Lung (tissue), 12 donors: ENCODE measurements around the gene TTC39C. TPM values are rescaled to one million over a fixed set of nuclear protein-coding genes. Genes with fewer than 3 reads are reported as not detected.
"Not testable (repeated sequence)": the region's sequence is repeated elsewhere in the genome, so short reads cannot be mapped to it uniquely, and the experiment has no call there.

Experiments used
- ATAC-seq: fragments of 200-7000 bp; cut with Tn5 transposase; one replicate; pipeline ENCODE4 v1.9.1; 2020; ENCODE audit warnings: moderate number of reproducible peaks; ENCODE audit not compliant: insufficient read depth, low FRiP score
- DNase-seq, 3 donors: peaks; one replicate each; pipeline ENCODE4 v3.0.0-alpha.2; 2013 to 2017
- H3K27ac ChIP-seq, 2 donors: one replicate each; pipeline ENCODE4 v1.5.1; 2013; ENCODE audit warnings: mild to moderate bottlenecking in 2 of 2, moderate library complexity in 2 of 2, control low read depth in 1 of 2, inconsistent platforms in 1 of 2, low read depth in 1 of 2, low read length in 1 of 2
- H3K27me3 ChIP-seq, 3 donors: one replicate each; pipeline ENCODE4 v1.5.1; 2013; ENCODE audit warnings: low read length in 2 of 3; ENCODE audit not compliant: control insufficient read depth in 3 of 3, insufficient read depth in 3 of 3
- H3K36me3 ChIP-seq, 4 donors: one replicate each; pipeline ENCODE4 v1.5.1; 2013; ENCODE audit warnings: low read length in 4 of 4, mild to moderate bottlenecking in 1 of 4, moderate library complexity in 1 of 4; ENCODE audit not compliant: control insufficient read depth in 4 of 4, insufficient read depth in 4 of 4
- H3K4me1 ChIP-seq, 5 donors: one replicate each; pipeline ENCODE4 v1.5.1; 2013; ENCODE audit warnings: low read length in 5 of 5, mild to moderate bottlenecking in 2 of 5, moderate library complexity in 1 of 5; ENCODE audit not compliant: control insufficient read depth in 5 of 5, insufficient read depth in 5 of 5
- H3K4me3 ChIP-seq: one replicate; pipeline ENCODE4 v1.5.1; 2013; ENCODE audit warnings: mild to moderate bottlenecking, control low read depth, moderate library complexity
- H3K9ac ChIP-seq, 2 donors: one replicate each; pipeline ENCODE4 v1.5.1; 2013; ENCODE audit warnings: low read length in 2 of 2, control low read depth in 1 of 2; ENCODE audit not compliant: insufficient read depth in 1 of 2
- H3K9me3 ChIP-seq, 4 donors: one replicate each; pipeline ENCODE4 v1.5.1; 2013; ENCODE audit warnings: low read length in 3 of 4, mild to moderate bottlenecking in 1 of 4, moderate library complexity in 1 of 4; ENCODE audit not compliant: control insufficient read depth in 4 of 4, insufficient read depth in 3 of 4
- WGBS, 2 donors: extraction: QIAGEN DNeasy Blood & Tissue Kit; methylation state at CpG; one replicate each; pipeline ENCODE4 v1.1.7; 2013; 5-methylcytosine and 5-hydroxymethylcytosine counted together
- polyA plus RNA-seq, 2 donors: library from polyadenylated mRNA; stranded (reverse); fragments of 200-250 nt; gene quantifications; one replicate each; pipeline ENCODE4 v1.2.1, GENCODE V29; 2013
- total RNA-seq, 2 donors: library from RNA; depleted of rRNA in 1 of 2; stranded (reverse); fragments of >200 nt in 1 of 2; gene quantifications; one replicate each; pipeline ENCODE4 v1.2.1, GENCODE V29; 2014 to 2021
- TF ChIP-seq, protein P1 (sequence below): IDR thresholded peaks from 2 replicates; pipeline ENCODE4 v1.5.1; 2012; ENCODE audit warnings: mild to moderate bottlenecking; ENCODE audit errors: control extremely low read depth, extremely low read depth
- donor health status: control.
- donor health status: control.
- donor health status: Bipolar disorder and iron deficiency.
- donor health status: healthy.
- donor health status: DM: yes; HTN: yes; CAD: no.

TTC39C gene
- total and polyA plus RNA-seq, 4 donors: 6.0 to 33.5 (median 19.3) TPM

DNA sequence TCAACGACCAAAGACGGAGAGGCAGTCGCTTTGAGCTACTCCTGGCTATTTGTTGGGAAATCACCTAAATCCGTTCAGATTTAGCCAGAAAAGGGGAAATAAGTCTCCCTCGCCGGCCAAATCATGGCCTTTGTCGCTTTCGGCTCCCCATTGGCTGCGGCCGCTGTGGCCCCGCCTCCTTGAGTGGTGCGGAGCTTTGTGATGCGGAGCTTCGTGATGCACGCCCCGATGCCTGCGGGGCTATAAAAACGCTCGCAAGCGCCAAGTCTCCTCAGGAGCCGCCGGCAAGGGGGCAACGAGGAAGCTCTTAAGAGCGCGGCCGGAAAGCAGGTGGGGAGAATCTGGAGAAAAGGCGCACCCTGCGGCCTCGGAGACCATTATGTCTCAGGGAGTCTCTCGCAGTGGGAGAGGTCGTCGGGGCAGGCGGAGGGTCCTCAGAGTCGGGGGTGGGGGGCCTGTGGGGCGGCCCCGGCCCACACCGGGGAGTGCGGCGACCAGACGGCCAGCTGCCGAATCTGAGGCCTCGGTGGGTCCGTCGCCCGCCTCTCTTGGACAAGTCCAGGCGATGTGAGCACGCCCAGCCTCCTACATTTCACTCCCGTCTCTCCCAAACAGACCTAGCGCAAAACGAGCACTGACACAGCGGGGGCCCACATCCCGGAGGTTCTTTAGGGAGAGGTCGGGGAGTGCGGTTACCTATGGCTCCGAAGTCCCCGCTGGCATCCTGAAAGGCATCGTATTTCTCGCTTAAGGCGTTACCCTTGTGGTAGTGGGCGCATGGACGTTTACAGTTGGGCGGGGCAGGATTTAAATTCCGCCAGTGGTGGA lies 124.4 kb downstream of the TTC39C start, which contains the start of gene CABYR:
TSS of gene CABYR (plus strand) at position 274 of the 828 bp plus-strand sequence. CDS start 4,053 bp downstream, outside the sequence.
- peak within 1 kb of the TSS; percentile 7 for H3K4me3 ChIP-seq
- H3K27me3 ChIP-seq: no peaks in the 10 kb centered on the region
- 4% methylated on average over 59 to 63 of the region's 63 CpGs for WGBS, 2 donors
- peak; percentile 88 for ATAC-seq
- H3K9me3 ChIP-seq: no peaks in the 10 kb centered on the region
- H3K27ac ChIP-seq: no peak within 1 kb of the TSS
- peak within 1 kb of the TSS in 1 of 2 donors; percentile 88 for H3K9ac ChIP-seq
- H3K4me1 ChIP-seq: peaks cover 0 to 7% (median 0%) of the 10 kb centered on the region in 5 donors
- no peaks in the 10 kb centered on the region for H3K36me3 ChIP-seq
- TF ChIP-seq, protein P1, sequence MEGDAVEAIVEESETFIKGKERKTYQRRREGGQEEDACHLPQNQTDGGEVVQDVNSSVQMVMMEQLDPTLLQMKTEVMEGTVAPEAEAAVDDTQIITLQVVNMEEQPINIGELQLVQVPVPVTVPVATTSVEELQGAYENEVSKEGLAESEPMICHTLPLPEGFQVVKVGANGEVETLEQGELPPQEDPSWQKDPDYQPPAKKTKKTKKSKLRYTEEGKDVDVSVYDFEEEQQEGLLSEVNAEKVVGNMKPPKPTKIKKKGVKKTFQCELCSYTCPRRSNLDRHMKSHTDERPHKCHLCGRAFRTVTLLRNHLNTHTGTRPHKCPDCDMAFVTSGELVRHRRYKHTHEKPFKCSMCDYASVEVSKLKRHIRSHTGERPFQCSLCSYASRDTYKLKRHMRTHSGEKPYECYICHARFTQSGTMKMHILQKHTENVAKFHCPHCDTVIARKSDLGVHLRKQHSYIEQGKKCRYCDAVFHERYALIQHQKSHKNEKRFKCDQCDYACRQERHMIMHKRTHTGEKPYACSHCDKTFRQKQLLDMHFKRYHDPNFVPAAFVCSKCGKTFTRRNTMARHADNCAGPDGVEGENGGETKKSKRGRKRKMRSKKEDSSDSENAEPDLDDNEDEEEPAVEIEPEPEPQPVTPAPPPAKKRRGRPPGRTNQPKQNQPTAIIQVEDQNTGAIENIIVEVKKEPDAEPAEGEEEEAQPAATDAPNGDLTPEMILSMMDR: no peak
- peak; percentile 74 to 85 (median 80) for DNase-seq

DNA sequence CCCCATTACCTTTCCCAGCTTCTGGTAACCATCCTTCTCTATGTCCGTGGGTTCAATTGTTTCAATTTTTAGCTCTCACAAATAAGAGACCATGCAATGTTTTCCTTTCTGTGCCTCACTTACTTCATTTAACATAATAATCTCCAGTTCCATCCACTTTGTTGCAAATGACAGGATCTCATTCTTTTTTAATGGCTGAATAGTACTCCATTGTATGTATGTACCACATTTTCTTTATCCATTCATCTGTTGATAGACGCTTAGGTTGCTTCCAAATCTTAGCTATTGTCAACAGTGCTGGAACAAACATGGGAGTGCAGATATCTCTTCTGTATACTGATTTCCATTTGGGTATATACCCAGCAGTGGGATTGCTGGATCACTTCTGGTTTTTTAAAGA lies 126.1 kb downstream of the TTC39C start:
- H3K9ac ChIP-seq: no peak overlapping the region
- DNase-seq (no peak), ATAC-seq (no peak)
- H3K27me3 ChIP-seq: no peaks in the 10 kb centered on the region
- TF ChIP-seq, protein P1: no peak
- H3K4me1 ChIP-seq: peaks cover 0 to 7% (median 0%) of the 10 kb centered on the region in 5 donors
- H3K36me3 ChIP-seq: no peaks in the 10 kb centered on the region
- no peak overlapping the region for H3K27ac ChIP-seq
- WGBS, 2 donors: 96 to 98% methylated on average over 2 of the region's 2 CpGs
- H3K4me3 ChIP-seq: no peak overlapping the region
- no peaks in the 10 kb centered on the region for H3K9me3 ChIP-seq

DNA sequence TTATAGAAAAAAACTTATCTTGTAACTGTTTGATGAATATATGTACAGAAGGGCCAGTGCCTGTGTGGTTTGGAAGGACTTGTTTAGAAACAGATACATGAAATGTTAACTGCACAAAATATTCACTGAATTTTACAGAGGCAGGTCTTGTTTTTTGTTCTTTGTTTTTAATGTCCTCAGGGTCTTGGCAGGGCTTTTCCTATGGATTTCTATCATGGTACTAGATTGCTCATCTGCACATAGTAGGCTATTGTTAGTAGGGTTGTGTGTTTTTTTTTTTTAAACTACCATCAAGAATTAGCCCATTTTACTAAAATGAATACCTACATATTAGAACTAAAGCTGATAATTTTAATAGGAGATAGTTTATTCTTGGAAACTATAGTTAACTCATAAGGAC lies 127.8 kb downstream of the TTC39C start:
- TF ChIP-seq, protein P1: no peak
- peaks cover 0 to 5% (median 0%) of the 10 kb centered on the region in 5 donors for H3K4me1 ChIP-seq
- H3K27ac ChIP-seq: no peak overlapping the region
- no peaks in the 10 kb centered on the region for H3K36me3 ChIP-seq
- ATAC-seq: no peak
- DNase-seq: no peak
- H3K4me3 ChIP-seq: no peak overlapping the region
- no peaks in the 10 kb centered on the region for H3K9me3 ChIP-seq
- H3K9ac ChIP-seq: no peak overlapping the region
- H3K27me3 ChIP-seq: no peaks in the 10 kb centered on the region

DNA sequence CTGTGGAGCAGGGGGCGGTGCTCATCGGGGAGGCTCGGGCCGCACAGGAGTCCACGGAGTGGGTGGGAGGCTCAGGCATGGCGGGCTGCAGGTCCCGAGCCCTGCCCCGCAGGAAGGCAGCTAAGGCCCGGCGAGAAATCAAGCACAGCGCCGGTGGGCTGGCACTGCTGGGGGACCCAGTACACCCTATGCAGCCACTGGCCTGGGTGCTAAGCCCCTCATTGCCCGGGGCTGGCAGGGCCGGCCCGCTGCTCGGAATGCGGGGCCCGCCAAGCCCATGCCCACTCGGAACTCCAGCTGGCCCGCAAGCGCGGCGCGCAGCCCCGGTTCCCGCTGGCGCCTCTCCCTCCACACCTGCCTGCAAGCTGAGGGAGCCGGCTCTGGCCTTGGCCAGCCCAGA lies 135.0 kb downstream of the TTC39C start:
- H3K4me1 ChIP-seq, ATAC-seq, DNase-seq, H3K27me3 ChIP-seq, H3K9me3 ChIP-seq, H3K4me3 ChIP-seq, H3K36me3 ChIP-seq, H3K27ac ChIP-seq, H3K9ac ChIP-seq: not testable (repeated sequence)
- 96 to 97% methylated on average over 24 to 28 of the region's 28 CpGs for WGBS, 2 donors
